Fibroblast of skin of scalp (primary cell): ENCODE data around the gene CCDC18.
"Not testable (repeated sequence)": the region's sequence is repeated elsewhere in the genome, so short reads cannot be mapped to it uniquely, and the experiment has no call there.

ENCODE experiments used
- DNase-seq: peaks from one replicate; pipeline ENCODE4 v3.0.0-alpha.2; 2013

CCDC18 gene

DNA sequence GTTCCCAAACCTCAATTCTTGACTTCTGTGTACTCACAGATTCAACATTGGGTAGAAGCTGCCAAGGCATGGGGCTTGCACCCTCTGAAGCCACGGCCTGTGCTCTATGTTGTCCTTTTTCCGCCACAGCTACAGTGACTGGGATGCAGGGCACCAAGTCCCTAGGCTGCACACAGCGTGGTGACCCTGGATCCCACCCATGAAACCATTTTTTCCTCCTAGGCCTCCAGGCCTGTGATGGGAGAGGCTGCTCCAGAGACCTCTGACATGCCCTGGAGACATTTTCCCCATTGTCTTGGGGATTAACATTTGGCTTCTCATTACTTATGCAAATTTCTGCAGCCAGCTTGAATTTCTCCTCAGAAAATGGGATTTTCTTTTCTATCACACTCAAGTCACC is 62.7 kb downstream of the CCDC18 start:
- not testable (repeated sequence) for DNase-seq

- DNase-seq = no peak
These were observed 64.0 kb downstream of the CCDC18 start for GRCh38 chr1:93244298-93245069.

GRCh38 chr1:93251966-93252365 is 71.4 kb downstream of the CCDC18 start:
- no peak for DNase-seq

DNA sequence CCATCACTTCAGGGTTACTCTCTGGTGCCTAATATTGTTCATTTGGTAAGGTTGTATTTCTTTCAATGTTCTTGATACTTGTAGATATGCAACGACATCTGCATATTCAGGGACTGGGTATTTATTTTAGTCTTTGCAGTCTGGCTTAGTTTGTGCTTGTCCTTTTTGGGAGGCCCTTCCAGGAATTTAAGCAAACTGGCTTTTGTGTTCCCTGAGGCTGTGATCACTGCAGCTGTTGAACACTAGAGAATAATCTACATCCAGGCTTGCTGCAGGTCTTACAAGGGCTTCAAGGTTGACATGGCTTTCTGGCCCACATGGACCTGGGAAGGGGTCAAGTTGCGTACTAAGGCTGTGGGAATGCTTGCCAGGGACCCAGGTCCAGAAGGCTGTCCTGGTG is 72.1 kb downstream of the CCDC18 start:
- DNase-seq = no peak

- no peak for DNase-seq
These were observed 73.0 kb downstream of the CCDC18 start for GRCh38 chr1:93253516-93253915.

GRCh38 chr1:93255222-93256079 is 74.9 kb downstream of the CCDC18 start:
- peak; percentile 66 for DNase-seq

- DNase-seq = no peak
These were observed 75.9 kb downstream of the CCDC18 start for GRCh38 chr1:93256433-93256832.

DNA sequence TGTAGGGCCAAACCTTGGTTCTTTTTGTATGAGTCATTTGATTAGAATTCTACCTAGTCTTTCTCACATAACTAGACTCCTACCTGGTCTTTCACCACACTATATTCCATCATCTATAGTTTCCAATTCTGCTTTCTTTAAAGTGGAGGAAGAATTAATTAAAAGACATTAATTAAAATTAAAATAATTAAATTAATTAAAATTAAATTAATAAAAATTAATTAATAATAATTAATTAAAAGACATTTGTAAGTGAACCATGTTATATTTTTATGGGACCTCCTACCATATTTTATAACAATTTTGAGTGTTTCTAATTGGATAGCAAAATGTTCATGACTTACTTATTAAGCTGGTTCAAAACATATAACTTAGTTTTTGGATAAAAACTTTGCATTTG is 77.4 kb downstream of the CCDC18 start:
- DNase-seq = no peak

- DNase-seq = not testable (repeated sequence)
These were observed 80.2 kb downstream of the CCDC18 start for GRCh38 chr1:93260726-93261125.

DNA sequence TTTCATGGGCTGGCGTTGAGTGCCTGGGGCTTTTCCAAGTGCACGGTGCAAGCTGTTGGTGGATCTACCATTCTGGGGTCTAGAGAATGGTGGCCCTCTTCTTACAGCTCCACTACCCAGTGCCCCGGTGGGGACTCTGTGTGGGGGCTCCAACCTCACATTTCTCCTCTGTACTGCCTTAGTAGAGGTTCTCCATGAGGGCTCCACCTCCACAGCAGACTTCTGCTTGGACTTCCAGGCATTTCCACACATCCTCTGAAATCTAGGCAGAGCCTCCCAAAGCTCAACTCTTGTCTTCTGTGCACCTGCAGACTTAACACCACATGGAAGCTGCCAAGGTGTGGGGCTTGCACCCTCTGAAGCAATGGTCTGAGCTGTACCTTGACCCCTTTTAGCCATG is 82.1 kb downstream of the CCDC18 start:
- DNase-seq = no peak

GRCh38 chr1:93268888-93269287 is 88.4 kb downstream of the CCDC18 start:
- not testable (repeated sequence) for DNase-seq

DNA sequence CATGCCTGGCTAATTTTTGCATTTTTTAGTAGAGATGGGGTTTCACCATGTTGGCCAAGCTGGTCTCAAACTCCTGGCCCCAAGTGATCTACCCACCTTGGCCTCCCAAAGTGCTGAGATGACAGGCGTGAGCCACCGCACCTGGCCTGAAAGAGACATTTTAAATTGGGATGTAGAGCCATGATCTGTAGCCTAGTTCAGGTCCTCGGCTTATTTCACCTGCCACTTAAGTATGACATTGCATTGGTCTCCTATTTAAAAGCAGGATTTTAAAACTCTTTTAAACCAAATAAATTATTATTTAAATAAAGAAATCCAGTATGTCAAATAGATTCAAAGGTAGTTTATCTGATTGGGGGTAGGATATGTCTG is 94.7 kb downstream of the CCDC18 start:
- not testable (repeated sequence) for DNase-seq

DNA sequence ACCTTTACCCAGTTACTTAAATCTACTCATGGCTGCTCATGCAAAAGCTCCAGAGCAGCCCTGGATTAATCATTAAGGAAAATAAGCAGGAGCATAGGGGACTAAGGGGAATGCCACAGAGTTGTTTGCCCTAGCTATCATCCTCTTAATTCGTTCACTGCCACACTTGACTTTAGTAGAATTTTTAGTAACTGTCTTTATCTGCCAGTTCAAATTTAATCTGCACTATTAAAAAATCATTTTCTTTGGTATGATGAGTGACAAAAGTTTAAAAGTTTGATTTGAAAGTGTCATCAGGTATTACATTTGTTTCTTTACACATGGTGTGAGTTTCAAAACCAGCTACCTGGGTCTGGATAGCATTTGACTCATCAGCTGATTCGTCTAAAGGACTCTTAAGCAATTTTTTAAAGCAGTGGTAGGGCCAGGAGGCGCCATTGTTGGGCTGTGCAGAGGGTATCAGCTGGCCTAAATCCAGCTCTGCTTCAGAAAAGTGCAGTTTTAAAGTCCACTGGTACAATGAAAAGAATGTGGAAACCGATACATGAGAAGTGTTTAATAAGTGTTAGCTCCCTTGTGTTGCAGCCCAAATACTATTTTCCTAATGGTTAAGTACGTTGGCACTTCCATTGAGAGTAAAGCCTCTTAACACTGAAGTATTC is 95.2 kb downstream of the CCDC18 start:
- no peak for DNase-seq

DNA sequence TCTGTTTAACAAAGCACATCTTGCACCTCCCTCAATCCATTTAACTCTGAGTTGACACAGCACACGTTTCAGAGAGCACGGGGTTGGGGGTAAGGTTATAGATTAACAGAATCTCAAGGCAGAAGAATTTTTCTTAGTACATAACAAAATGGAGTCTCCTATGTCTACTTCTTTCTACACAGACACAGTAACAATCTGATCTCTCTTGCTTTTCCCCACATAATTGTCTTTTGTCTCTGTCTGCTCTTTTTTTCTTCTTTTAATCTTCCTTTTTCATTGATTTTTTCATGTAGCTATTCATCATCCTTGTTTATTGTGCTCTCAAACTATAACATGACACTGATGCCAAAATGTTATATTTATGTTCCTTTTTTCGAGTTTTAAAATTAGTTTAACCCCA is 97.0 kb downstream of the CCDC18 start:
- DNase-seq = not testable (repeated sequence)

DNA sequence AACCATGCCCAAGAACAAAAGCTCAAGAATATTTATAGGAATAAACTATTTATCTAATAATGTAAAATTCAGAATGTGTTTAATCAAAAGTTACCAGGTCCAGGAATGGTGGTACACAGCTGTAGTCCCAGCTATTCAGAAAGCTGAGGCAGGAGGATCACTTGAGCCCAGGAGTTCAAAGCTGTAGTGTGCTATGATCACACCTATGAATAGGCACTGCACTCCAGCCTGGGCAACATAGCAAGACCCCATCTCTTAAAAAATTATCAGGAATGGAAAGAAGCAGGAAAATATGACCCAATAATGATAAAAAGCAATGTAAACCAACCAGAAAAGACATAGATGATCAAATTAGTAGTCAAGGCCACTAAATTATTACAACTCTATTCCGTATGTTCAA is 103.0 kb downstream of the CCDC18 start:
- no peak for DNase-seq

GRCh38 chr1:93288558-93288957 is 108.0 kb downstream of the CCDC18 start:
- DNase-seq = peak; percentile 17

- DNase-seq = no peak
These were observed 116.1 kb downstream of the CCDC18 start for GRCh38 chr1:93296555-93297154.

DNA sequence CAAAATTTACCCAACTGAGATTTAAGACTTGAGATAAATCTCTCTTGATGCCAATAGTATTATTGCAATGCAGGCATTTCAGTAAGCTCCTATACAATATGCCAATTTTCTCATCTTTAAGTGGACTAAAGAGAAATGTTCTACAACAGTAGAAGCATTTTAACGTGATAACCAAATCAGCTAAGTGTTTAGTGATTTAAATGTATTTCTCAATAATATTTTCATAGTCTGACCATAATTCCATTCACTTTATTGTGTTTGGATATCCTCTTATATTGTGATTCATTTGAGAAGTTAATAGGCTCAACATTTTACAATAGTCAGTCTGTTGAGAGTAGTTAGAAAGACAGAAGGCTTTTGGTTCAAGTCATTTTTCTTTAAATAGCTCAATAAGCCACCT is 120.6 kb downstream of the CCDC18 start:
- DNase-seq = no peak

- DNase-seq = no peak
These were observed 121.6 kb downstream of the CCDC18 start for GRCh38 chr1:93302078-93302477.

GRCh38 chr1:93304716-93305138 is 124.2 kb downstream of the CCDC18 start:
- DNase-seq = peak; percentile 66

- no peak for DNase-seq
These were observed 126.4 kb downstream of the CCDC18 start for GRCh38 chr1:93306920-93307319.

DNA sequence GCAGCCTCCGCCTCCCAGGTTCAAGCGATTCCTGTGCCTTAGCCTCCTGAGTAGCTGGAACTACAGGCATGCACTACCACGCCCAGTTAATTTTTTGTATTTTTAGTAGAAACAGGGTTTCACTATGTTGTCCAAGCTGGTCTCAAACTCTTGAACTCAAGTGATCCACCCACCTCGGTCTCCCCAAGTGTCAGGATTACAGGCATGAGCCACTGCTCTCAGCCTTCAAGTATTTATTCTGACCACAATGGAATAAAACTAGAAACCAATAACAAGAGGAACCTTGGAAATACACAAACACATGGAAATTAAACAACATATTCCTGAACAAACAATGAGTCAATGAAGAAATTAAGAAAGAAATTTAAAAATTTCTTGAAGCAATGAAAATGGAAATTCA is 132.5 kb downstream of the CCDC18 start:
- no peak for DNase-seq

GRCh38 chr1:93317207-93317606 is 136.7 kb downstream of the CCDC18 start:
- DNase-seq = no peak
